ENCODE data around the gene ZNF701. TPM values are rescaled to one million over a fixed set of nuclear protein-coding genes. Genes with fewer than 3 reads are reported as not detected.

The ZNF701 gene
- total RNA-seq, 1 experiment from 2014 or later = 14.8 TPM

Other genes with a start within 250 kb of the ZNF701 start
- gene ZNF610, start 234.0 kb upstream of the ZNF701 start, total RNA-seq (2014; rRNA removed; shearing (Covaris generic)) = 4.0 and 4.4 TPM in 2 replicates
- 18.6 and 19.9 TPM in 2 replicates for gene ZNF880, start 200.4 kb upstream of the ZNF701 start, total RNA-seq (2014; rRNA removed; shearing (Covaris generic))
- gene ZNF528, start 172.4 kb upstream of the ZNF701 start, total RNA-seq (2014; rRNA removed; shearing (Covaris generic)) = 12.6 and 13.5 TPM in 2 replicates
- gene ZNF534, start 141.1 kb upstream of the ZNF701 start, total RNA-seq (2014; rRNA removed; shearing (Covaris generic)) = 0.04 TPM in 1 of 2 replicates, not detected in the other
- gene ZNF578, start 116.7 kb upstream of the ZNF701 start, total RNA-seq (2014; rRNA removed; shearing (Covaris generic)) = 1.7 and 2.8 TPM in 2 replicates
- gene ZNF808, start 42.6 kb upstream of the ZNF701 start, total RNA-seq (2014; rRNA removed; shearing (Covaris generic)) = 12.2 and 16.2 TPM in 2 replicates
- 32.7 and 47.0 TPM in 2 replicates for gene ZNF83, start 68.1 kb downstream of the ZNF701 start, total RNA-seq (2014; rRNA removed; shearing (Covaris generic))
- gene ZNF611, start 164.8 kb downstream of the ZNF701 start, total RNA-seq (2014; rRNA removed; shearing (Covaris generic)) = 9.6 and 12.3 TPM in 2 replicates
- gene ZNF600, start 216.5 kb downstream of the ZNF701 start, total RNA-seq (2014; rRNA removed; shearing (Covaris generic)) = 2.5 and 3.3 TPM in 2 replicates